ENCODE measurements around the gene TSPAN9.

The TSPAN9 gene

GRCh38 chr12:3134526-3135135 is 57.5 kb downstream of the TSPAN9 start:
- TF ChIP-seq CTCF (IDR thresholded peaks at IDR 0.05; ENCODE audit: extremely low read depth, missing control alignments): no peak
- DNase-seq (ENCODE audit: low spot score): no peak

- TF ChIP-seq CTCF (IDR thresholded peaks at IDR 0.05; ENCODE audit: extremely low read depth, missing control alignments): peak; percentile 66
- peak; percentile 85 for DNase-seq (ENCODE audit: low spot score)
Measured at GRCh38 chr12:3135522-3136461, 58.6 kb downstream of the TSPAN9 start.

- no peak for TF ChIP-seq CTCF (IDR thresholded peaks at IDR 0.05; ENCODE audit: extremely low read depth, missing control alignments)
Measured at GRCh38 chr12:3136641-3137267, 59.6 kb downstream of the TSPAN9 start.

GRCh38 chr12:3137268-3137781 is 60.1 kb downstream of the TSPAN9 start:
- no peak for DNase-seq (ENCODE audit: low spot score)
- no peak for TF ChIP-seq CTCF (IDR thresholded peaks at IDR 0.05; ENCODE audit: extremely low read depth, missing control alignments)

More at GRCh38 chr12:3136641-3137267, 59.6 kb downstream of the TSPAN9 start:
- DNase-seq (ENCODE audit: low spot score): no peak

GRCh38 chr12:3137814-3138445 is 60.8 kb downstream of the TSPAN9 start:
- TF ChIP-seq CTCF (IDR thresholded peaks at IDR 0.05; ENCODE audit: extremely low read depth, missing control alignments): no peak
- DNase-seq (ENCODE audit: low spot score): no peak

- no peak for DNase-seq (ENCODE audit: low spot score)
Measured at GRCh38 chr12:3138941-3139511, 61.8 kb downstream of the TSPAN9 start.

More at GRCh38 chr12:3138941-3139511, 61.8 kb downstream of the TSPAN9 start:
- TF ChIP-seq CTCF (IDR thresholded peaks at IDR 0.05; ENCODE audit: extremely low read depth, missing control alignments): no peak

All from GM20000 (cell line).